Measurements from ENCODE around the gene PTH2R. TPM values are rescaled to one million over a fixed set of nuclear protein-coding genes. Genes with fewer than 3 reads are reported as not detected.

Gene PTH2R
- total RNA-seq, 1 donor from 2014 or later = not detected

GRCh38 chr2:208407667-208408066 is 1.1 kb downstream of the PTH2R start:
- Histone ChIP-seq H3K27me3 (ENCODE audit: control insufficient read depth, insufficient read depth, low read length) (peaks cover 15% of the 10 kb centered on the region), H3K36me3 (ENCODE audit: control insufficient read depth, insufficient read depth, low read length) (no peaks in the 10 kb centered on the region)

GRCh38 chr2:208413931-208414330 is 7.3 kb downstream of the PTH2R start:
- Histone ChIP-seq H3K36me3 (ENCODE audit: control insufficient read depth, insufficient read depth, low read length) (no peaks in the 10 kb centered on the region), H3K4me3 (ENCODE audit: low read depth, low read length) (no peak overlapping the region), H3K27me3 (ENCODE audit: control insufficient read depth, insufficient read depth, low read length) (no peaks in the 10 kb centered on the region)
- no peak for TF ChIP-seq CTCF (IDR thresholded peaks at IDR 0.05; ENCODE audit: insufficient read depth, low read length, poor library complexity, severe bottlenecking)
- no peak for DNase-seq (ENCODE audit: low read depth)

More at GRCh38 chr2:208407667-208408066, 1.1 kb downstream of the PTH2R start:
- no peak overlapping the region for H3K4me3 ChIP-seq (ENCODE audit: low read depth, low read length)
- DNase-seq (ENCODE audit: low read depth) = no peak
- TF ChIP-seq CTCF (IDR thresholded peaks at IDR 0.05; ENCODE audit: insufficient read depth, low read length, poor library complexity, severe bottlenecking) = peak; percentile 35

DNA sequence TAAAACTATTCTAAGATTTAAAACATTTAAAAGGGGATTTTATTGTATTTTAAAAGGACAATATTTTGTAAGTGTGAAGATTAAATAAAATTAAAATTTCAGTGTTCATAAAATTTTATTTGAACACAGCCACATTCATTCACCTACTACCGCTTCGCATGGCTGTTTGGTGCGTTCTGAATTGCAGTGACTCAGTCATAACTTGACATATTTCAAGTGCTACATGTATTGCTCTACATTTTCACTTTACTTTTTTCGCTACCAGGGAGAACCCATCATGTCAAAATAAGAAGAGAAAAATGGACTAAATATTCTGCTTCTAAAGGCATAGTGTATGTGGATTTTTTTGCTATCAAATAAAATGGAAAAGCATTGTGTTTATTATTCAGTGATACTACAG is 8.7 kb downstream of the PTH2R start:
- Histone ChIP-seq H3K36me3 (ENCODE audit: control insufficient read depth, insufficient read depth, low read length) (no peaks in the 10 kb centered on the region), H3K27me3 (ENCODE audit: control insufficient read depth, insufficient read depth, low read length) (no peaks in the 10 kb centered on the region), H3K4me3 (ENCODE audit: low read depth, low read length) (no peak overlapping the region)
- TF ChIP-seq CTCF (IDR thresholded peaks at IDR 0.05; ENCODE audit: insufficient read depth, low read length, poor library complexity, severe bottlenecking) = no peak
- no peak for DNase-seq (ENCODE audit: low read depth)

DNA sequence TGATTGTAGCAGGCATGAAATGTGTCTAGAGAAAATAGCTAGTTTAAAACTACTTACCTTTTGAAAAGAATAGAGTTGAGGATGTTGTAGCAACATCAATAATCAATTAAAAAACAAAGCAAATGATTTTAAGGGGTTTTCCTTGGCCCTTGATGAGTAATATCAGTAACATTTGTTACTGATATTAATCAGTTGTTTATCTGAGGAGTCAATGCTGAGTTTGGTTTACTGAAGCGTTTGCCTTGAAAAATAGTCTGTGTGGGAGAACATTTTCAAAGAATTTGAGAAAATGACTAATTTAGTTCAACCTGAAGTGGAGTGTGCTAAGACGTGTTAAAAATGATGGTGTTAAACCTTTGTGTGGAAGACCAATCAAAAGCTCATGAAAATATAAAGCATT is 9.3 kb downstream of the PTH2R start:
- no peak for DNase-seq (ENCODE audit: low read depth)
- Histone ChIP-seq H3K27me3 (ENCODE audit: control insufficient read depth, insufficient read depth, low read length) (no peaks in the 10 kb centered on the region), H3K36me3 (ENCODE audit: control insufficient read depth, insufficient read depth, low read length) (no peaks in the 10 kb centered on the region), H3K4me3 (ENCODE audit: low read depth, low read length) (no peak overlapping the region)
- no peak for TF ChIP-seq CTCF (IDR thresholded peaks at IDR 0.05; ENCODE audit: insufficient read depth, low read length, poor library complexity, severe bottlenecking)

- Histone ChIP-seq H3K4me3 (ENCODE audit: low read depth, low read length) (no peak overlapping the region), H3K36me3 (ENCODE audit: control insufficient read depth, insufficient read depth, low read length) (no peaks in the 10 kb centered on the region), H3K27me3 (ENCODE audit: control insufficient read depth, insufficient read depth, low read length) (no peaks in the 10 kb centered on the region)
- no peak for TF ChIP-seq CTCF (IDR thresholded peaks at IDR 0.05; ENCODE audit: insufficient read depth, low read length, poor library complexity, severe bottlenecking)
- DNase-seq (ENCODE audit: low read depth) = no peak
Observed at GRCh38 chr2:208426412-208427045, 19.9 kb downstream of the PTH2R start.

DNA sequence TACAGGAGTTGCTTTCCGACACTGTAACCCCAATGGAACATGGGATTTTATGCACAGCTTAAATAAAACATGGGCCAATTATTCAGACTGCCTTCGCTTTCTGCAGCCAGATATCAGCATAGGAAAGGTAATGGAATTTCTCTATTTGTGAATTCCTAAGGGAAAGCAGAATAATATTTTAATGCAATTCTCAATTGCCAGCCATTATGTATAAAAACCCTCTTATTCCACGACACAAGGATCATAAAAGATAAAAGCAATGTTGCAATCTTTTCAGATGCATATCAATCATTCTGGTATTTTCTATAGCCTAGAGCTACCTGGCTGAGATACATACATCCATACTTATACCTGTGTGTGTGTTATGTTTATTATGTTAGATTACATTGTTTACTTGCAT is 31.2 kb downstream of the PTH2R start:
- no peak for DNase-seq (ENCODE audit: low read depth)
- Histone ChIP-seq H3K36me3 (ENCODE audit: control insufficient read depth, insufficient read depth, low read length) (no peaks in the 10 kb centered on the region), H3K4me3 (ENCODE audit: low read depth, low read length) (no peak overlapping the region), H3K27me3 (ENCODE audit: control insufficient read depth, insufficient read depth, low read length) (peaks cover 2% of the 10 kb centered on the region)
- TF ChIP-seq CTCF (IDR thresholded peaks at IDR 0.05; ENCODE audit: insufficient read depth, low read length, poor library complexity, severe bottlenecking) = no peak
